ENCODE results near the gene CEP68.
"Not testable (repeated sequence)": the region's sequence is repeated elsewhere in the genome, so short reads cannot be mapped to it uniquely, and the experiment has no call there.

The CEP68 gene

GRCh38 chr2:65031341-65032018 lies 24.7 kb upstream of the CEP68 start:
- peak in 1 of 3 donors; percentile 13 for DNase-seq

- DNase-seq: no peak
These were observed 23.9 kb upstream of the CEP68 start for GRCh38 chr2:65032019-65032975.

GRCh38 chr2:65033178-65033577 lies 23.0 kb upstream of the CEP68 start:
- DNase-seq: peak; percentile 37 to 46 (median 41)

DNA sequence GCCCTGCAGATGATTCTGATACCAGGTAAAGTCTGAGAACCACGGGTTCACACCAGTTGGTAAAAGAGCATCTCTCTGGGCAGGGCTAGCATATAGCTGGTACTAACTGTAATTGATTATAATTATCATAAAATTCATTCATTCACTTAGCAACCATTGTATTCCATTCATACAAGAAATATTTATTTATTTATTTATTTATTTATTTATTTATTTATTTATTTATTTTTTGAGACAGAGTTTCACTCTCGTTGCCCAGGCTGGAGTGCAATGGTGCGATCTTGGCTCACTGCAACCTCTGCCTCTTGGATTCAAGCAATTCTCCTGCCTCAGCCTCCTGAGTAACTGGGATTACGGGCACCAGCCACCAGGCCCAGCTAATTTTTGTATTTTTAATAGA lies 22.5 kb upstream of the CEP68 start:
- not testable (repeated sequence) for DNase-seq

- DNase-seq: no peak
These were observed 20.8 kb upstream of the CEP68 start for GRCh38 chr2:65035351-65035943.

GRCh38 chr2:65037178-65037577 lies 19.0 kb upstream of the CEP68 start:
- DNase-seq: no peak

- DNase-seq: no peak
These were observed 16.6 kb upstream of the CEP68 start for GRCh38 chr2:65039640-65040039.

DNA sequence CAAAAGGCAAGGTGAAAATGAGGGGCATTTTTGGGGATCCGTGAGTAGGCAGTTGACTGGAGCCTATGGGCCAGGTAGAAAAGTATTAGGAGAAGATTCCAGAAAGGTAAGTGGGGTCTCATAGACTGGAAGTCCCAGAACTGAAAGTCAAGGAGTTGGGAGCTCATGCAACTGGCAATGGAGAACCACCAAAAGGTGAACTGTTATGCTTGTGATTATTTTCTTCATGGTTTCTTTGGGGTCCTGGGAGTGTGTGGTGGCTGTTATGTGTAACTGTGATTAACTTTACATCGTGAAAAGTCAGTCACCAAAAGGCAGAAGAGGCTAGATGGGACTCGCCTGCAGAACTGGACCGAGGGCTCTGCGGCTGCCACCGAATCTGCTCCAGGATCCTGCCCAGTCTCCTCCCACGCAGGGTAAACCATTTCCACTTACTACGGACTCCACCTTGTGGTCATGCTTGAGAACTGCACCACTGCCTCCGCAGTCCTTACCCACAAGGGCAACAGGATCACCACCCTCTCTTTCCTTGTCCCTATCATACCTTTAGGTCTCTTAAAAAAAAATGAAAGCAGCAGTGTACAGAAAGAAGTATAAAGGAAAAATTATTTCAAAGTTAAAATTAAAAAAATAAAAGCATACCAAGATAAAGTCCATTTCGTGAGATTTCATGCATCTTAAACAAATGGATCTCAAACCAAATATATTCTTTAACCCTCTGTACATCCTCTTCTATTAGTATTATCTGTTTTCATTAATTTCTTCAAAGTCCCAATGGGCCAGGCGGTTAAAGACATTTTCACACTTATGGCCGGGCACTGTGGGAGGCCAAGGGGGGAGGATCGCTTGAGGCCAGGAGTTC lies 15.6 kb upstream of the CEP68 start:
- DNase-seq: peak; percentile 93 to 94 (median 94)

DNA sequence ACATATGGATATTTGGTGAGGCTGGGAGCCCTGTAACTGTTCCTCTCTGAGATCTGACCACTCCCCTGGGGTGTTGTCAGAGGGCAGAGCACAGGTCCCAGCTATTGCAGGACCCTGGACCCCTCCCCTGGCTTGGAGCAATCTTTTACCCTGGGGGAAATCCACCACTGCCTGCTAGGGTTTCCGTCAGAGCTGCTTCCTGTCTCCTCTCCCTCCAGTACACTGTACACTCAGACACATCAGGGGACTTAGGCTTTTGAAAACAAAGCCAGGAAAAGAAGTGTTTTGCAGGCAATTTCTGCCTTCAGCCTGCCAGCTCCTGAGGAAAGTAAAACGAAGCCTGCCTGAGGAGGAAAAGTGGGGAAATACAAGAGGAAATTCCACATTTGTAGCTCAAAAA lies 13.2 kb upstream of the CEP68 start:
- DNase-seq: no peak

DNA sequence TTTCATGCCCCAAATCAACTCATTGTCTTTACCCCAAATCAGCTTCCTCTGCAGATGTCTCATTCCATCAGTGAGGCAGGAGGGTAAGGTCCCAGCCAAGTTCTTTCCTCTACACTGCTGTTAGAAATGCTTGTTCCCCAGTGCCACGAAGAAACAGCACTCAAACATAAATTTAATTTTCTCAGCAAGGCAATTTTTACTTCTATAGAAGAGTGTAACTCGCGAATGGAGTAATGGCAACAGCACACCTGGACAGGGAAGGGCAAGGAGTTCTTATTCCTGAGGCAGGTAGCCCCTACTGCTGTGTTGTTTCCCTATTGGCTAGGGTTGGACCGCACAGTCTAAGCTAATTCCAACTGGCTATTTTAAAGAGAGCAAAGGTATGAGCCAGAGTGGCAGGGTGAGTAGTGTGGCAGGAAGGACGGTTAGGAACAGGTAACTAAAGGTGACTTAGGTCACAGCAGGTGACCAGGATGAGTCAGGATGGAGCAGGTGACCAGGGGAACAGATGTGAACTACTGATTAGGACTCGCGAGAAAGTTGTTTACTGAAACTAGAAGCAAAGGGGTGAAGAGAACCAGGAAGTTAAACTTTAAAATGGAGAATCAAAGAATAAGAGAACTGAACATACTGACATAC lies 12.0 kb upstream of the CEP68 start:
- DNase-seq: no peak

DNA sequence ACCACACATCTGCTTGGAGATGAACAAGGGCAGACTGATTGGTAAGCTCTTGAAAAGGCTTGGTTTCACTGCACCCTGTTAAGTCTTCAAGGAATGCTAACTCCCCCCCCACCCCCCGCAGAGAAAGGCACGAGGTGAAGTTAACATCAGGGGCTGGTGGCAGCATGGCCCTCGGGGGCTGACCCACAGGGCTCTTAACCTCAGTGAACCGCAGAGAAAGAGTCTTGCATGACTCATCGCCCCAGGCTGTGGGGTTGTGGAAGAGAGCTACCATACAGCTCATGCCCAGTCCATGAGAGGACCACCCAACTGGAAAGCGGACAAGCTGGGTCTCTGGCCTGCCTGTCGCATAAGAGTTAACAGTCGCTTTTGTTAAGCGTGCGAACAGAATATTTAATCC lies 10.6 kb upstream of the CEP68 start:
- DNase-seq: no peak

DNA sequence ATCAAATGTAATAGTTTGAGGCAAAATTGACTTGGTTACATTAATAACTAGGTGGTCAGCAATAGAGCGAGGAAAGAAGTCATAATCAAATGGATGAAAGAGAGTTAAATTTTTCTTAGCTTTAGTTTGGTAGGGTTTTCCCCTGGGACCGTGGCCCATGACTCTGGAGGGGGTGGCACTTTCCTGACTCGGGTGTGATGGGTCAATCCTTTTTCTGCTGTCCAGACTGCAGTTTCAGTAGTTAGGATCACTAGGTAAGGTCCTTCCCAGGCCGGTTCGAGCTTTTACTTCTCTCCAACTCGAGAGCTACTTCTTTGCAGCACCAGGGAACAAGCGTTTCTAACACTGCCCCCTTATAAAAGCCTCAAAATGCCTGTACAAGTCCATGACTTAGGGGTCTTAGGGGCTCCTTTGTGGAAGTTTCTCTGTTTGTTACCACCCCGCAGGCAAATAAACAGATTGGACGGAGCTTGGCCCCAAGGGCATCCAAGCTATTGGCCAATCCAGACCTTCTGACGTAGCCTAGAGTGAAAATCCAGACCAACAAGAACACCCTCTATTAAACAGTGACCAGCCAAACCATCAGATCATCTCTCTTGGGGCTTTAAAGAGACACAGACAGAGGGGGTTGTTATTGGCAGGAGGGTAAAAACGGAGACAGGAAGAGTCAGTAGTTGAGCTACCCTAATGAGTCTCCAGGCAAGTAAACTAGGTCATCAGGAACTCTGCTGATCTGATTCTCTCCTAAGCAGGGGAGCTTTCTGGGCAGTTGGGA lies 9.4 kb upstream of the CEP68 start:
- DNase-seq: no peak

DNA sequence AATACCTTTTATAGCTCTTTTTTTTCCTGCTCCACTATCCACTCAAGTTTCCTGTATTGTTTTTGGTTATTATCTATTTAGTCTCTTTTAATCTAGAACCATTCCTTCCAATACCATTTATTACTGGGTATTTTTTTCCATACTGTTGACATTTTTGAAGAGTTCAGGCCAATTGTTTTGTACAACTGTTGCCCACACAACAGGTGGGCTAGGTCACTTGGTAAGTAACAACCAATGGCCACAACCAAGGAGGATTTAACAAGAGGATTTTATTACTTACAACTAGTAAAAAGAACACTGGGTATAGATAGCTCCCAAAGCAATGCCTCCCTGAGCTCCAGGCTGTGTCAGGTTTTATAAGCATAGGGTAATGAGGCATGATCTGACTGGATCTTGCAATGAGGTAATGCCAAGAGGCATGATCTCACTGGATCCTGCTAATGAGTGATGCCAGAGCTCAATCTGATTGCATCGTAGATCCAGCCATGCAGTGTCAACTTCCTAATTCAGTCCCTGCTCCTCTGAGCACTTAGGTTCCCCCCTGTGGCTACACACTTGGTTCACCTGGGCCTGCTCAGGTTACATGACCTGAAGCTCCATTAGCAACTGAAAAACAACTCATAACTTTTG lies 7.1 kb upstream of the CEP68 start:
- peak in 1 of 3 donors; percentile 37 for DNase-seq

- no peak for DNase-seq
These were observed 5.3 kb upstream of the CEP68 start for GRCh38 chr2:65050931-65051330.

DNA sequence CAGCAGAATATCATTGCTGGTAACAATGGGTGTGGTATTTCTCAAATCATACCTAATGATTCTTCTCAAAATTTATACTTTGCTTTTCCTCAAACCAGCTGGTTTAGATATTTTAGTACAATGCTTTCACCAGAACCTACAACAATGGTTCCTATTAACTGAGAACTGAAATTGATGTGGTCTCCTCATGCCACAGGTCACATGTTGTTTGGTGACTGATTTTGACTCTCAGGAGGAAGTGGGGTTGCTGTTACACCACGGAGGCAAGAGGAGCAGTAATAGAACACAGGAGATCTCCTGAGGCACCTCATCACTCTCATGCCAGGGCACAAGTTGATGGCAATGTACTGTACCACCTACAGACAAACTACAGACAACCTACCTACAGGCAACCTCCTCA lies 3.0 kb upstream of the CEP68 start:
- DNase-seq: peak; percentile 64 to 78 (median 78)

DNA sequence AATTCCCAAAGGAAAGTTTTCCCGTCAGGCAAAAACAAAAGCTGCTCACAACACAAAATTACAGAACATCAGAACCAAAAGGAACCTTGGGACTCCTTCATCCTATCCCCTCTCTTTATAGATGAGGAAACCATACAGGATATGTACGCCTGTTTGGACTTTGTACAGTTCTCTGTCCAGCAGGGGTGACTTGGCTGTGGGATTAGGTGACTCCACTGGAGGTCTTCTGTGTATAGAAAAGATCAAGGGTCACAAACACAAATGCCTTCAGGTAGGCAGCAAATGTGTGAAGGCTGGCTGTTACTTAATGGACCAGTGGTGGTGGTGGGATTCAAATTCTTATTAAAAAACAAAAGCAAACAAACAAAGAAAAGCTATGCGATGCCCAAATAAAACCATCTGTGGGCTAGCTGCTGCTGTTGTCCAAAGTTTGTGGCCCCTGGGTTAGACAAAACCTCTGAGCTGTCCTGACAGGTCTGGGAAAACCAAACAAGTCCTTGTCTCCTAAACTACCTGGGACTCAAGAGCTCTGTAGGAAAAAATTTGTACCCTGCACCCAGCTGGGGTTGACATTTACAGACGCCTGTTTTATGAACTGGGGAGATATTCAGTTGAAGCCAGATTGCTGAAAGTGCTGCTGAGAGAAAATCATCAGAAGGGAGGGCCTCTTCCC lies 1.3 kb upstream of the CEP68 start:
- peak in 2 of 3 donors; percentile 46 to 48 for DNase-seq

DNA sequence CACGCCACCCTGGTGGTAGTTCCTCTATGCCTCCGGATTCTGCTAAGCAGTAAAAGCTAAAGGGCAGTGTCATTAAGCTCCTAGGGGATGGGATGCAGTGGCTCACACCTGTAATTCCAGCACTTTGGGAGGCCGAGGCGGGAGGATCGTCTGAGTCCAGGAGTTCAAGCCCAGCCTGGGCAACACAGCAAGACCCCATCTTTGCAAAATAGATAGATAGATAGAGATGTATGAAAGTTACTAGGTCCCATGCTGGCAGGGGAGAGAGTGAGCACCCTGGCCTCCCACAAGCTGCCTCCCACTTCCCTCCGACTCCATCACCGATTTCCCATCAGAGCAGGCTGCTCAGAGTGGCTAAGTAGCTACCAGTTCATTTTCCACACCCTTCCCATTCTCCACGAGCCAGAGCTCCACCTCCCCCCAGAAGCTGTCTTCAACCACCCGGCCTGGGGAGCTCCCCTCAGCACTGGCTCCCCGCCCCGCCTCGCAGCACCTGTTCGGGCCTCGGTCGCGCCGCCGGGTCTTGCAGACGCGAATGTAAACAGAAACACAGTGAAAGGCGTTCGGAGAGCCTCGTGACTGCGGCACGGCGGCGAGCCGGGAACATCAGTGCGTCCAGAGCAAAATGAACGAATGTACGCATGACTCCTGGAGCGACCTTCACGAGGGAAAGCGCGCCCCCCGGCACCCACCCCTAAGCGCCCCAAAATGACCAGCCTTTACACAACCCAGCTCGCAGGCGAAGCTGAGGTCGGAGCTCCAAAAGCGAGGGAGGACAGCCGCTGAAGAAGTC lies 598 bp upstream of the CEP68 start:
- DNase-seq: peak in 1 of 3 donors; percentile 46

DNA sequence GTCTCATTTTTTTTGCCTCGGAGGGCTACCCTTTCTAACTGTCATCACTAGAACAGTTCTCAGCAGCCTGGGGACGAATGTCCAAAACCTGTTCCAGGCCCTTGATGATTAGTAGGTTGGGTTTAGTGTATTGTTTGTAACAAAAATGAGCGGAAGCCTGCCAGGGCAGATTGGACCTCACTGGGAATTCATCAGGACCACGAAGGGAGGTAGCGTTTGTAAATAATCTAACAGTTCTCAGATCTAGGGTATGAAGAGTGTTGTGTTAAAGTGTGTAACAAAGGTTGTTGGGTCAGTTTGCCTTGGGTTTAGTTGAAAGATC lies 799 bp downstream of the CEP68 start:
- DNase-seq: no peak

DNA sequence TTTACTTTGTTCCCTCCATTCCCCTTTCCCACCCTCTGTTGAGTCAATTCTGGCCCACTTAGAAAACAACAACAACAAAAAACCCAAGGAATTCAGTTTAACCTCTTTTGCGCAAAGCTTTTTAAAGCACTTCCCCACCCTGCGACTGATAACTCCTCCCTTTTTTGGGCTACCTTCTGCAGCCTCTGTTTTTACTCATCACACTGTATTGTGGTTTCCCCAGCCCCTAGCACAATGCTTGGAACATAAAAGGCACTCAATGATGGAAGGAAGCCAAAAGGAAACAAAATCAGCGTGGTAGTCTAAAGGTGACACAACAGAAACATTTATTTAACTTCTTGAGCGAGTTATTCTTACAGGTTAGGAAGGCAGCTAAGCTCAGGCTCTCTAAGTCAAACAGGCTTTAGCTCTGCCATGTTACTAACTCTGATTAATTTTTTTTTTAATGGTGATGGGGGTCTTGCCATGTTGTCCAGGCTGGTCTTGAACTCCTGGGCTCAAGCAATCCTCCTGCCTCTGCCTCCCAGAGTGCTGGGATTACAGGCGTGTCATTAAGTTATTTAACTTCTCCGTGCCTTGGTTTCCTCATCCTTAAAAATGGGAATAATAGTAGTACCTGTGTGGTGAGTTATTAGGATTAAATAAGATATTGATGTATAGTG lies 1.3 kb downstream of the CEP68 start:
- peak; percentile 60 to 81 (median 63) for DNase-seq
